ENCODE data around the gene LRRC15.

LRRC15 gene

GRCh38 chr3:194315965-194316361, 53.6 kb downstream of the LRRC15 start:
- Histone ChIP-seq H3K79me1 (replicated peaks; ENCODE audit: low read length, poor library complexity, severe bottlenecking) (no peaks in the 10 kb centered on the region), H3K27ac (ENCODE audit: low read length, poor library complexity, severe bottlenecking) (no peak overlapping the region), H2AFZ (ENCODE audit: low read depth, low read length) (no peak overlapping the region), H3K9ac (ENCODE audit: low read length) (peak overlapping the region; percentile 80), H3K36me3 (ENCODE audit: control insufficient read depth in 1 of 2, insufficient read depth in 2 of 2, low read depth in 1 of 2, low read length in 2 of 2) (no peaks in the 10 kb centered on the region), H3K14ac (ENCODE audit: low read length in 2 of 2) (no peak overlapping the region), H3K23ac (ENCODE audit: low read length in 2 of 2) (no peak overlapping the region), H2BK12ac (ENCODE audit: low read length in 2 of 2) (no peak overlapping the region), H3K4me3 (ENCODE audit: insufficient read depth in 1 of 2, low read depth in 1 of 2, low read length in 2 of 2) (peak overlapping the region in 1 of 2 experiments; percentile 74), H3K27me3 (ENCODE audit: control insufficient read depth in 1 of 2, insufficient read depth in 1 of 2, low read length in 2 of 2) (peaks cover 39 to 68% of the 10 kb centered on the region in 2 experiments), H2BK15ac (ENCODE audit: low read depth, poor library complexity, severe bottlenecking) (no peak overlapping the region), H4K8ac (ENCODE audit: low read length) (peak overlapping the region; percentile 14), H3K4me1 (ENCODE audit: control insufficient read depth, insufficient read depth, low read depth, low read length) (peaks cover 34% of the 10 kb centered on the region), H3K9me3 (ENCODE audit: control insufficient read depth, low read length) (peaks cover 25% of the 10 kb centered on the region), H3K4ac (ENCODE audit: low read depth in 1 of 2, low read length in 2 of 2) (no peak overlapping the region), H2BK120ac (ENCODE audit: low read depth, low read length) (no peak overlapping the region), H4K91ac (ENCODE audit: low read length) (no peak overlapping the region), H3K4me2 (ENCODE audit: low read length, poor library complexity, severe bottlenecking) (peak overlapping the region; percentile 76), H2BK5ac (ENCODE audit: low read depth, low read length, poor library complexity, severe bottlenecking) (no peak overlapping the region), H2AK5ac (ENCODE audit: low read length, severe bottlenecking) (no peak overlapping the region), H3K18ac (ENCODE audit: low read depth in 1 of 2, low read length in 2 of 2) (peak overlapping the region in 1 of 2 experiments; percentile 24)
- DNase-seq, result no peak
- WGBS, result 39% methylated on average over 17 of the region's 17 CpGs

- H3K9me3 ChIP-seq (ENCODE audit: control insufficient read depth, low read length), result peaks cover 25% of the 10 kb centered on the region
- peak overlapping the region; percentile 34 for H2AK5ac ChIP-seq (ENCODE audit: low read length, severe bottlenecking)
- H2BK12ac ChIP-seq (ENCODE audit: low read length in 2 of 2), result peak overlapping the region; percentile 11 to 93
- peak overlapping the region; percentile 98 for H2BK15ac ChIP-seq (ENCODE audit: low read depth, poor library complexity, severe bottlenecking)
- H3K36me3 ChIP-seq (ENCODE audit: control insufficient read depth in 1 of 2, insufficient read depth in 2 of 2, low read depth in 1 of 2, low read length in 2 of 2), result no peaks in the 10 kb centered on the region
- 3% methylated on average over 47 of the region's 54 CpGs for WGBS
- H2AFZ ChIP-seq (ENCODE audit: low read depth, low read length), result peak overlapping the region; percentile 32
- H3K27ac ChIP-seq (ENCODE audit: low read length, poor library complexity, severe bottlenecking), result peak overlapping the region; percentile 10
- H3K79me1 ChIP-seq (replicated peaks; ENCODE audit: low read length, poor library complexity, severe bottlenecking), result no peaks in the 10 kb centered on the region
- no peak overlapping the region for H3K23ac ChIP-seq (ENCODE audit: low read length in 2 of 2)
- DNase-seq, result peak; percentile 88
- H3K9ac ChIP-seq (ENCODE audit: low read length), result peak overlapping the region; percentile 80
- peak overlapping the region in 1 of 2 experiments; percentile 51 for H3K14ac ChIP-seq (ENCODE audit: low read length in 2 of 2)
- peak overlapping the region; percentile 67 for H4K8ac ChIP-seq (ENCODE audit: low read length)
- H3K18ac ChIP-seq (ENCODE audit: low read depth in 1 of 2, low read length in 2 of 2), result peak overlapping the region; percentile 78 to 95
- peak overlapping the region; percentile 15 to 45 for H3K4ac ChIP-seq (ENCODE audit: low read depth in 1 of 2, low read length in 2 of 2)
- H2BK120ac ChIP-seq (ENCODE audit: low read depth, low read length), result peak overlapping the region; percentile 56
- H3K4me2 ChIP-seq (ENCODE audit: low read length, poor library complexity, severe bottlenecking), result peak overlapping the region; percentile 76
- H3K4me1 ChIP-seq (ENCODE audit: control insufficient read depth, insufficient read depth, low read depth, low read length), result peaks cover 30% of the 10 kb centered on the region
- H3K4me3 ChIP-seq (ENCODE audit: insufficient read depth in 1 of 2, low read depth in 1 of 2, low read length in 2 of 2), result peak overlapping the region; percentile 56 to 74
- H3K27me3 ChIP-seq (ENCODE audit: control insufficient read depth in 1 of 2, insufficient read depth in 1 of 2, low read length in 2 of 2), result peaks cover 39 to 66% of the 10 kb centered on the region in 2 experiments
- H2BK5ac ChIP-seq (ENCODE audit: low read depth, low read length, poor library complexity, severe bottlenecking), result no peak overlapping the region
- H4K91ac ChIP-seq (ENCODE audit: low read length), result peak overlapping the region; percentile 48
Observed at GRCh38 chr3:194315088-194315964, 54.2 kb downstream of the LRRC15 start.

GRCh38 chr3:194314388-194315068, 55.0 kb downstream of the LRRC15 start:
- Histone ChIP-seq H3K4me1 (ENCODE audit: control insufficient read depth, insufficient read depth, low read depth, low read length) (peaks cover 27% of the 10 kb centered on the region), H2AFZ (ENCODE audit: low read depth, low read length) (no peak overlapping the region), H3K18ac (ENCODE audit: low read depth in 1 of 2, low read length in 2 of 2) (peak overlapping the region; percentile 78 to 95), H3K23ac (ENCODE audit: low read length in 2 of 2) (peak overlapping the region in 1 of 2 experiments; percentile 18), H2BK15ac (ENCODE audit: low read depth, poor library complexity, severe bottlenecking) (no peak overlapping the region), H3K9me3 (ENCODE audit: control insufficient read depth, low read length) (peaks cover 17% of the 10 kb centered on the region), H2AK5ac (ENCODE audit: low read length, severe bottlenecking) (no peak overlapping the region), H3K9ac (ENCODE audit: low read length) (peak overlapping the region; percentile 80), H3K79me1 (replicated peaks; ENCODE audit: low read length, poor library complexity, severe bottlenecking) (no peaks in the 10 kb centered on the region), H3K4ac (ENCODE audit: low read depth in 1 of 2, low read length in 2 of 2) (peak overlapping the region in 1 of 2 experiments; percentile 56), H2BK5ac (ENCODE audit: low read depth, low read length, poor library complexity, severe bottlenecking) (no peak overlapping the region), H3K4me2 (ENCODE audit: low read length, poor library complexity, severe bottlenecking) (no peak overlapping the region), H3K36me3 (ENCODE audit: control insufficient read depth in 1 of 2, insufficient read depth in 2 of 2, low read depth in 1 of 2, low read length in 2 of 2) (no peaks in the 10 kb centered on the region), H3K27me3 (ENCODE audit: control insufficient read depth in 1 of 2, insufficient read depth in 1 of 2, low read length in 2 of 2) (peaks cover 39 to 62% of the 10 kb centered on the region in 2 experiments), H4K8ac (ENCODE audit: low read length) (peak overlapping the region; percentile 70), H2BK120ac (ENCODE audit: low read depth, low read length) (no peak overlapping the region), H3K4me3 (ENCODE audit: insufficient read depth in 1 of 2, low read depth in 1 of 2, low read length in 2 of 2) (peak overlapping the region in 1 of 2 experiments; percentile 74), H3K27ac (ENCODE audit: low read length, poor library complexity, severe bottlenecking) (no peak overlapping the region), H4K91ac (ENCODE audit: low read length) (peak overlapping the region; percentile 48), H3K14ac (ENCODE audit: low read length in 2 of 2) (peak overlapping the region in 1 of 2 experiments; percentile 30), H2BK12ac (ENCODE audit: low read length in 2 of 2) (peak overlapping the region; percentile 85 to 93)
- DNase-seq, result no peak
- 81% methylated on average over 10 of the region's 13 CpGs for WGBS

Data from mesenchymal stem cell (in vitro differentiated cells and primary cell).